PC-3 (cell line): ENCODE results near the gene SENP5. TPM values are rescaled to one million over a fixed set of nuclear protein-coding genes. Genes with fewer than 3 reads are reported as not detected.

Source experiments
- ATAC-seq: fragments of 200-7000 bp; cut with Tn5 transposase; 2 replicates; pipeline ENCODE4 v1.9.1; 2020; ENCODE audit warnings: mild to moderate bottlenecking, moderate library complexity
- BruUV-seq: library from RNA; stranded (reverse); fragments of 400-500 nt; replicated peaks from 2 replicates; lab custom pipeline; 2021; lab: Mats Ljungman, UMichigan
- CTCF ChIA-PET: fragments of 300-600 bp; sonication (Branson Sonifier 250); formaldehyde crosslinking; loops from one replicate; lab custom pipeline; 2022; ENCODE audit warnings: antibody characterized with exemption; lab: Charles Lee
- POLR2A ChIA-PET: fragments of 300-600 bp; sonication (Branson Sonifier 250); formaldehyde crosslinking; loops from one replicate; lab custom pipeline; 2022; ENCODE audit warnings: antibody characterized with exemption; ENCODE audit not compliant: unreplicated experiment; lab: Charles Lee
- DNase-seq: peaks from one replicate; pipeline ENCODE4 v3.0.0-alpha.2; 2015
- H2AFZ ChIP-seq: fragments of 300-600 bp; sonication (generic); 2 replicates; pipeline ENCODE4 v1.6.0; 2016; ENCODE audit warnings: antibody characterized with exemption, low read length
- H3F3A ChIP-seq: fragments of 300-600 bp; sonication (generic); one replicate; pipeline ENCODE4 v1.6.0; 2017; ENCODE audit warnings: antibody characterized with exemption, low read length, control low read depth, mild to moderate bottlenecking; ENCODE audit not compliant: unreplicated experiment
- H3K27ac ChIP-seq: fragments of 300-600 bp; sonication (generic); 2 replicates; pipeline ENCODE4 v1.5.1; 2016; ENCODE audit warnings: mild to moderate bottlenecking, low read length
- H3K27me3 ChIP-seq: fragments of 300-600 bp; sonication (generic); 2 replicates; pipeline ENCODE4 v1.6.1; 2016; ENCODE audit warnings: low read length, mixed read lengths
- H3K36me3 ChIP-seq: fragments of 300-600 bp; sonication (generic); 2 replicates; pipeline ENCODE4 v1.6.1; 2016; ENCODE audit warnings: low read depth, mixed run types, low read length, mixed read lengths
- H3K4me1 ChIP-seq: fragments of 300-600 bp; sonication (generic); 2 replicates; pipeline ENCODE4 v1.5.1; 2016; ENCODE audit warnings: low read length; ENCODE audit not compliant: insufficient read depth
- H3K4me2 ChIP-seq: fragments of 300-600 bp; sonication (generic); 2 replicates; pipeline ENCODE4 v1.6.0; 2016; ENCODE audit warnings: low read length
- H3K4me3 ChIP-seq: fragments of 300-600 bp; sonication (generic); 2 replicates; pipeline ENCODE4 v1.5.1; 2016; ENCODE audit warnings: mild to moderate bottlenecking, low read length, mixed read lengths
- H3K79me2 ChIP-seq: fragments of 300-600 bp; sonication (generic); 2 replicates; pipeline ENCODE4 v1.6.1; 2017; ENCODE audit warnings: low read length, mixed read lengths
- H3K9ac ChIP-seq: fragments of 300-600 bp; sonication (generic); 2 replicates; pipeline ENCODE4 v1.6.0; 2016; ENCODE audit warnings: mild to moderate bottlenecking, low read length
- H3K9me2 ChIP-seq: fragments of 300-600 bp; sonication (generic); replicated peaks from 2 replicates; pipeline ENCODE4 v1.6.1; 2016; ENCODE audit warnings: mixed run types, low read length, mixed read lengths
- H3K9me3 ChIP-seq: fragments of 300-600 bp; sonication (generic); 2 replicates; pipeline ENCODE4 v1.6.1; 2016; ENCODE audit warnings: low read length, mixed read lengths
- H4K20me1 ChIP-seq: fragments of 300-600 bp; sonication (generic); 2 replicates; pipeline ENCODE4 v1.6.1; 2016; ENCODE audit warnings: low read length, mixed read lengths
- EZH2 ChIP-seq: fragments of 300-600 bp; sonication (generic); IDR thresholded peaks from one replicate; pipeline ENCODE4 v1.6.1; 2017; ENCODE audit warnings: antibody characterized with exemption, mild to moderate bottlenecking, low read length; ENCODE audit not compliant: unreplicated experiment
- EZH2phosphoT487 ChIP-seq: fragments of 300-600 bp; sonication (generic); IDR thresholded peaks from 2 replicates; pipeline ENCODE4 v1.6.1; 2018; ENCODE audit warnings: mild to moderate bottlenecking, antibody characterized with exemption, low read length, borderline replicate concordance
- intact Hi-C: fragments of 100-400 bp; cut with micrococcal nuclease; formaldehyde crosslinking; loops from 2 replicates; pipeline ENCODE4 v1.9.0; 2023
- total RNA-seq: library from RNA; depleted of rRNA; stranded (reverse); fragments of >200 nt; gene quantifications from 2 replicates; pipeline ENCODE4 v1.2.3, GENCODE V29; 2014
- TF ChIP-seq, protein P1 (sequence below): fragments of 300-600 bp; sonication (generic); conservative IDR thresholded peaks from 2 replicates; pipeline ENCODE4 v1.5.1; 2017; ENCODE audit warnings: antibody characterized with exemption, low read depth, mild to moderate bottlenecking, low read length

Gene SENP5
- total RNA-seq, 1 experiment from 2014 or later: 34.2 TPM

DNA sequence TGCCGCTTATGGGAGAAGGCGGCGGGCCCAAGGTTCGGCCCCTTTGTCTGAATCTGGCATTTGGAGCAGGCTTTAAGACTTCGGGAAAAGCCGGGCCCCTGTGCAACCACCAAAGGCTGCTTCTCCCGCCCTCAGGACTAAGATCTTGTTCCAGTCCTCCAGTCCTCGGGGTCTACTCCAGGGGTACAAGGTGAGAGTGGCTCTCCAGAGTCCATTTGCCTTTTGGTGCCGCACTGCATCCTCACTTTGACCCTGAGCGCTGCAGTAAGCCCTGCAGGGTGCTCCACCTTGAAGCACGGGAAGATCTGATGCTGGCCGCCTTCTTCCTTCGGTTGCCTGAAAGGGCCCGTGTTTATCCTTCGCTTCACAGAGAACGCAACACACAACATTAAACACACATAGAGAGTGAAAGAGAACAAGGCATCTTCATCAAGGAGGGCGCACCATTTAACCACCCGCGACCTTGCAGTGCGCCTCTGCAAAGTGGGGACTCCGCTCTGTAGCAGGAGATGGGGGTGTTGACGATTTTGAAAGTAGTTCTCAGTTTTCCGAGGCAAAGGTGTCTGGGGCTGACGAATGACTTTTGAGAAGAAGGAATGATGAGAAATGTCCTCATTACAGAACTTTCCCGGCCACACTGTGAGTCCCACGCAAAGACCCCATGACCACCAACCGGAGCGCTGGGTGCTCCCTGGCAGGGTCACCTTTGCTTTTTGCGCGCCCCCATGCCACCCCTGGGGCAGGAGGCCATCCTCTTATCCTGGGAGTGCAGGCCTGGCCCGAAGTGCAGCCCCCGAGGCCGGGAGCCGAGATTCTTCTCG is 99.9 kb downstream of the SENP5 start:
- H3K27me3 ChIP-seq: no peaks in the 10 kb centered on the region
- no peaks in the 10 kb centered on the region for H3K9me2 ChIP-seq
- no peak overlapping the region for H3K9ac ChIP-seq
- H3K36me3 ChIP-seq: no peaks in the 10 kb centered on the region
- TSS peak; percentile 43 for BruUV-seq
- H3K4me1 ChIP-seq: peaks cover 6% of the 10 kb centered on the region; the same call in 1 of the 2 replicates
- ChIA-PET CTCF (no interaction called here), POLR2A (no interaction called here)
- no peaks in the 10 kb centered on the region for H3K9me3 ChIP-seq
- peak overlapping the region; percentile 73 for H3K4me3 ChIP-seq
- TF ChIP-seq, protein P1, sequence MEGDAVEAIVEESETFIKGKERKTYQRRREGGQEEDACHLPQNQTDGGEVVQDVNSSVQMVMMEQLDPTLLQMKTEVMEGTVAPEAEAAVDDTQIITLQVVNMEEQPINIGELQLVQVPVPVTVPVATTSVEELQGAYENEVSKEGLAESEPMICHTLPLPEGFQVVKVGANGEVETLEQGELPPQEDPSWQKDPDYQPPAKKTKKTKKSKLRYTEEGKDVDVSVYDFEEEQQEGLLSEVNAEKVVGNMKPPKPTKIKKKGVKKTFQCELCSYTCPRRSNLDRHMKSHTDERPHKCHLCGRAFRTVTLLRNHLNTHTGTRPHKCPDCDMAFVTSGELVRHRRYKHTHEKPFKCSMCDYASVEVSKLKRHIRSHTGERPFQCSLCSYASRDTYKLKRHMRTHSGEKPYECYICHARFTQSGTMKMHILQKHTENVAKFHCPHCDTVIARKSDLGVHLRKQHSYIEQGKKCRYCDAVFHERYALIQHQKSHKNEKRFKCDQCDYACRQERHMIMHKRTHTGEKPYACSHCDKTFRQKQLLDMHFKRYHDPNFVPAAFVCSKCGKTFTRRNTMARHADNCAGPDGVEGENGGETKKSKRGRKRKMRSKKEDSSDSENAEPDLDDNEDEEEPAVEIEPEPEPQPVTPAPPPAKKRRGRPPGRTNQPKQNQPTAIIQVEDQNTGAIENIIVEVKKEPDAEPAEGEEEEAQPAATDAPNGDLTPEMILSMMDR: no peak
- no peak for TF ChIP-seq EZH2
- no peak for TF ChIP-seq EZH2phosphoT487
- ATAC-seq: no peak
- H3F3A ChIP-seq: no peaks in the 10 kb centered on the region
- H3K79me2 ChIP-seq: 0 out of 2 replicates have a peak, but pooled peaks cover 5% of the 10 kb centered on the region
- H2AFZ ChIP-seq: peak overlapping the region; percentile 78
- H3K27ac ChIP-seq: no peak overlapping the region
- intact Hi-C loops: loop anchor here (2.0 kb wide), 1 partner anchor 129 kb away; no protein-coding TSS in a partner anchor
- no peak for DNase-seq
- no peaks in the 10 kb centered on the region for H4K20me1 ChIP-seq
- peak overlapping the region; percentile 91 for H3K4me2 ChIP-seq

DNA sequence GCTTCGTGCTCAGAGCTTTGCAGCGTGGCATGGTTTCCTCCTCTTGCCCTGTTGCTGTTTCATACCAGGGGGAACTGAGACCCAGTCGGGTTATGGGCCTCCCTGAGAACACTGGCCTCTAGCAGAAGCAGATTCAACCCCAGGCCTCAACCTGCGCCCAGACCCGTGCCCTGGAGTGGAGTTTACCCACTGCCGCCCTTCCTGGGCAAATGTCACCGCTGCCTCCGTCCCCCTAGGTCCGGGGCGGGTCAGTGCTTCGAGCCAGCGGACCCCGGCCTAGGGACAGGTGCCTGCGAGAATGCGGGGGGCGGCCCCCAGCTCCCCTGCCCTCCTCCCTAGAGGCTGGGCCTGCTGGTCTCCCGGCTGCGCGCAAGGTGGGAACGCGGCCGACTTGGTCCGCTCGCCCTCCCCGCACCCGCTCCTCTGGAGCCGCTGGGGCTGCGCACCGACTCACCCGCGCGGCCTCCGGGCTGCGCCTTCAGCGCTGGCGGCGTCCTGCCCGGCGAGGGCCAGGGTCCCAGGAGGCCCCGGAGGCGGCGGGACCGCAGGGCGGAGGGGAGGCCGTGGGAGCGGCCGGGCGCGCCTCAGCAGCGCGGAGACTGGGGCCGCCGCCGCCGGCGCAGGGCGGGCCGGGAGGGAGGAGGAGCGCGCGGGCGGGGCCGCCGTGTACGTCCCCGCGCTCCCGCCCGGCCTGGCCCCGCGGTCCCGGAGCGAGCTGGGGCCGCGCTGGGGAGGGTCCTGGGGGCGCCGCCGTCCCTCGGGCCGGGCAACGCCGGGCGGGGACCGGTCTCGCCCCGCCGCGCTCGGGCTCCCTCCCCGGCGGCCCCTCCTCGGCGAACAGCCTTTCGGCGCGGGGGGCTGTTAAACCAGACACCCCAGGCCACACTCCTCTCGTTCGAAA is 100.8 kb downstream of the SENP5 start, which contains the start of gene PIGZ:
Gene PIGZ (minus strand): TSS at position 601 of the 901 bp plus-strand sequence. CDS start 16,802 bp downstream, outside the sequence.
- no peak within 1 kb of the TSS for H3K27ac ChIP-seq
- no peaks in the 10 kb centered on the region for H3F3A ChIP-seq
- H3K9me2 ChIP-seq: no peaks in the 10 kb centered on the region
- POLR2A ChIA-PET: no interaction called here
- DNase-seq (peak; percentile 54), ATAC-seq (peak; percentile 75)
- intact Hi-C loops: loop anchor here (1.0 to 2.0 kb wide), 2 partner anchors 130 to 359 kb away; no protein-coding TSS in a partner anchor
- peak within 1 kb of the TSS; percentile 100 for H3K4me2 ChIP-seq
- peak within 1 kb of the TSS; percentile 72 for H3K9ac ChIP-seq
- TF ChIP-seq, protein P1: no peak
- no peak for TF ChIP-seq EZH2
- no peaks in the 10 kb centered on the region for H4K20me1 ChIP-seq
- BruUV-seq: no TSS peak
- no peaks in the 10 kb centered on the region for H3K27me3 ChIP-seq
- H3K4me1 ChIP-seq: peaks cover 6% of the 10 kb centered on the region; the same call in 1 of the 2 replicates
- peak within 1 kb of the TSS; percentile 93 for H3K4me3 ChIP-seq
- H3K9me3 ChIP-seq: no peaks in the 10 kb centered on the region
- no peaks in the 10 kb centered on the region for H3K36me3 ChIP-seq
- peak within 1 kb of the TSS; percentile 99 for H2AFZ ChIP-seq
- CTCF ChIA-PET: no interaction called here
- H3K79me2 ChIP-seq: 0 out of 2 replicates have a peak, but pooled peaks cover 5% of the 10 kb centered on the region
